GM12878 (cell line): ENCODE data around the gene PHAF1. TPM values are rescaled to one million over a fixed set of nuclear protein-coding genes. Genes with fewer than 3 reads are reported as not detected.

ENCODE experiments used
- ATAC-seq: fragments of 200-7000 bp; cut with Tn5 transposase; 3 replicates; pipeline ENCODE4 v1.9.1; 2020; ENCODE audit warnings: mild to moderate bottlenecking, moderate library complexity
- BruUV-seq: library from RNA; stranded (reverse); fragments of 400-500 nt; replicated peaks from 2 replicates; lab custom pipeline; 2021; lab: Mats Ljungman, UMichigan
- CTCF ChIA-PET: fragments of 300-600 bp; sonication (Branson Sonifier 250); formaldehyde crosslinking; extraction: SDS; loops from one replicate; lab custom pipeline; 2021; ENCODE audit warnings: inconsistent platforms; lab: Yijun Ruan, JAX
- POLR2A ChIA-PET: fragments of 350-600 bp; formaldehyde crosslinking; extraction: SDS; loops from one replicate; lab custom pipeline; 2021; ENCODE audit warnings: inconsistent platforms; lab: Charles Lee
- RAD21 ChIA-PET: fragments of 300-600 bp; sonication (Branson Sonifier 250); formaldehyde crosslinking; loops from one replicate; lab custom pipeline; 2023; ENCODE audit warnings: antibody characterized with exemption; ENCODE audit not compliant: unreplicated experiment; lab: Charles Lee
- SMC1A ChIA-PET: fragments of 300-600 bp; sonication (Branson Sonifier 250); formaldehyde crosslinking; loops from one replicate; lab custom pipeline; 2023; ENCODE audit not compliant: unreplicated experiment, uncharacterized antibody; lab: Charles Lee
- DNase-seq: peaks from one replicate; pipeline ENCODE4 v3.0.0-alpha.2; 2011; ENCODE audit warnings: low read depth, low spot score
- FAIRE-seq: peaks from 3 replicates; lab custom pipeline; 2011; peaks lifted over from hg19 to GRCh38; lab: Jason Lieb, UNC
- H2AFZ ChIP-seq: 2 replicates; pipeline ENCODE4 v1.6.0; 2011; ENCODE audit warnings: low read depth, low read length, control low read depth; ENCODE audit not compliant: control insufficient read depth
- H3K27ac ChIP-seq: 2 replicates; pipeline ENCODE4 v1.5.1; 2011; ENCODE audit warnings: control low read depth; ENCODE audit not compliant: control insufficient read depth, insufficient read depth
- H3K27me3 ChIP-seq, 2 experiments: replicated peaks in 1 of 2; 2 replicates each; pipeline versions ENCODE4 v1.6.0 to v1.6.1; 2011; ENCODE audit warnings: low read length in 1 of 2; ENCODE audit not compliant: control insufficient read depth in 2 of 2, insufficient read depth in 2 of 2
- H3K36me3 ChIP-seq, 2 experiments: 2 replicates each; pipeline ENCODE4 v1.5.1; 2011; ENCODE audit warnings: low read length in 1 of 2; ENCODE audit not compliant: control insufficient read depth in 2 of 2, insufficient read depth in 2 of 2
- H3K4me1 ChIP-seq: 2 replicates; pipeline ENCODE4 v1.6.1; 2011; ENCODE audit warnings: mild to moderate bottlenecking, low read length, moderate library complexity, mixed read lengths; ENCODE audit not compliant: control insufficient read depth, insufficient read depth
- H3K4me2 ChIP-seq: 2 replicates; pipeline ENCODE4 v1.6.0; 2011; ENCODE audit warnings: control low read depth; ENCODE audit not compliant: control insufficient read depth, insufficient read depth
- H3K4me3 ChIP-seq: fragments of 200-600 bp; sonication (generic); 2 replicates; pipeline ENCODE4 v1.5.1; 2016
- H3K79me2 ChIP-seq: 2 replicates; pipeline ENCODE4 v1.6.0; 2011; ENCODE audit warnings: low read length; ENCODE audit not compliant: control insufficient read depth, insufficient read depth
- H3K9ac ChIP-seq: 2 replicates; pipeline ENCODE4 v1.8.0; 2011; ENCODE audit warnings: low read length, control low read depth, mixed read lengths; ENCODE audit not compliant: control insufficient read depth, insufficient read depth
- H3K9me3 ChIP-seq: replicated peaks from 3 replicates; pipeline ENCODE4 v1.5.1; 2011; ENCODE audit warnings: mild to moderate bottlenecking, low read length; ENCODE audit not compliant: control insufficient read depth, insufficient read depth
- H4K20me1 ChIP-seq: 2 replicates; pipeline ENCODE4 v1.6.0; 2011; ENCODE audit not compliant: control insufficient read depth, insufficient read depth
- CTCF ChIP-seq, 3 experiments: IDR thresholded peaks in 2 of 3; conservative IDR thresholded peaks in 1 of 3; 2 replicates each; pipeline ENCODE4 v1.5.1; 2011; ENCODE audit warnings: low read depth in 3 of 3, low read length in 3 of 3, mild to moderate bottlenecking in 3 of 3, control low read depth in 2 of 3, moderate library complexity in 2 of 3, inconsistent platforms in 1 of 3, mixed read lengths in 1 of 3; ENCODE audit not compliant: control insufficient read depth in 2 of 3, insufficient read depth in 1 of 3; ENCODE audit errors: extremely low read depth in 1 of 3
- FOXM1 ChIP-seq: IDR thresholded peaks from 2 replicates; pipeline ENCODE4 v1.6.1; 2012; ENCODE audit warnings: low read depth, mild to moderate bottlenecking, inconsistent platforms, low read length, moderate library complexity
- HDGF ChIP-seq: fragments of 450-650 bp; IDR thresholded peaks from 2 replicates; pipeline ENCODE4 v1.6.1; 2016; ENCODE audit warnings: antibody characterized with exemption
- IRF5 ChIP-seq: fragments of 450-650 bp; IDR thresholded peaks from 2 replicates; pipeline ENCODE4 v1.6.1; 2017; ENCODE audit warnings: borderline replicate concordance
- JUND ChIP-seq: IDR thresholded peaks from 2 replicates; pipeline ENCODE4 v1.6.1; 2012; ENCODE audit warnings: low read depth, mild to moderate bottlenecking, low read length, improper control_type of control experiment, moderate library complexity
- LARP7 ChIP-seq: fragments of 450-650 bp; IDR thresholded peaks from 2 replicates; pipeline ENCODE4 v1.6.1; 2017; ENCODE audit warnings: mild to moderate bottlenecking
- MEF2A ChIP-seq: IDR thresholded peaks from 2 replicates; pipeline ENCODE4 v1.6.1; 2011; ENCODE audit warnings: low read depth, mild to moderate bottlenecking, low read length, moderate library complexity; ENCODE audit not compliant: insufficient read depth
- NBN ChIP-seq: fragments of 450-650 bp; IDR thresholded peaks from 2 replicates; pipeline ENCODE4 v1.6.1; 2016
- PML ChIP-seq: IDR thresholded peaks from 2 replicates; pipeline ENCODE4 v1.6.1; 2012; ENCODE audit warnings: low read length, inconsistent platforms
- POLR2A ChIP-seq: IDR thresholded peaks from 2 replicates; pipeline ENCODE4 v1.6.1; 2011; ENCODE audit warnings: low read depth, mild to moderate bottlenecking, low read length
- POLR2AphosphoS5 ChIP-seq: IDR thresholded peaks from 2 replicates; pipeline ENCODE4 v1.6.1; 2011; ENCODE audit warnings: mild to moderate bottlenecking, low read length, inconsistent platforms
- RELB ChIP-seq: fragments of 450-650 bp; IDR thresholded peaks from 2 replicates; pipeline ENCODE4 v1.6.1; 2017; ENCODE audit warnings: low read depth, mild to moderate bottlenecking, moderate library complexity
- RFX5 ChIP-seq: IDR thresholded peaks from 2 replicates; pipeline ENCODE4 v1.6.1; 2011; ENCODE audit warnings: low read depth, low read length, improper control_type of control experiment
- RUNX3 ChIP-seq: IDR thresholded peaks from 2 replicates; pipeline ENCODE4 v1.6.1; 2012; ENCODE audit warnings: low read length, inconsistent platforms
- SIN3A ChIP-seq: IDR thresholded peaks from 2 replicates; pipeline ENCODE4 v1.6.1; 2012; ENCODE audit warnings: low read depth, low read length, improper control_type of control experiment
- SIX5 ChIP-seq: IDR thresholded peaks from 2 replicates; pipeline ENCODE4 v1.6.1; 2011; ENCODE audit warnings: mild to moderate bottlenecking, low read depth, low read length, moderate library complexity; ENCODE audit not compliant: severe bottlenecking
- SMAD1 ChIP-seq: fragments of 450-650 bp; IDR thresholded peaks from 2 replicates; pipeline ENCODE4 v1.6.1; 2018; ENCODE audit warnings: mild to moderate bottlenecking, low read depth; ENCODE audit not compliant: partially characterized antibody
- SREBF2 ChIP-seq: IDR thresholded peaks from 2 replicates; pipeline ENCODE4 v1.6.1; 2012; ENCODE audit warnings: mild to moderate bottlenecking, low read length
- USF1 ChIP-seq: IDR thresholded peaks from 2 replicates; pipeline ENCODE4 v1.6.1; 2011; ENCODE audit warnings: borderline replicate concordance, low read depth, mild to moderate bottlenecking, moderate library complexity, mixed read lengths, low read length; ENCODE audit not compliant: insufficient read depth; ENCODE audit errors: extremely low read length
- YY1 ChIP-seq: IDR thresholded peaks from 2 replicates; pipeline ENCODE4 v1.6.1; 2011; ENCODE audit warnings: low read depth, mild to moderate bottlenecking, low read length
- ZNF274 ChIP-seq: IDR thresholded peaks from one replicate; pipeline ENCODE4 v1.8.0; 2011; ENCODE audit not compliant: insufficient read length, insufficient read depth
- whole genome bisulfite sequencing: methylation state at CpG from one replicate; pipeline ENCODE4 v1.1.6; 2016; ENCODE audit warnings: low lambda C conversion rate; ENCODE audit not compliant: insufficient replicate concordance, insufficient coverage; ENCODE audit errors: missing lambda C conversion rate; 5-methylcytosine and 5-hydroxymethylcytosine counted together
- in situ Hi-C: fragments of 300-500 bp; cut with MboI; formaldehyde crosslinking; loops from 9 replicates; pipeline ENCODE4 v1.14.3; 2018; ENCODE audit warnings: mixed read lengths
- intact Hi-C: fragments of 100-400 bp; cut with micrococcal nuclease; formaldehyde crosslinking; loops from one replicate; pipeline ENCODE4 v1.14.2; 2022; ENCODE audit not compliant: unreplicated experiment
- polyA plus RNA-seq, 11 experiments: library from polyadenylated mRNA; depleted of rRNA in 4 of 11; unstranded in 6 of 11; stranded (reverse) in 5 of 11; fragments of >200 nt; fragmentation: Nextera tagmentation in 4 of 11; fragmentation: Illumina TruSeq in 1 of 11; extraction: Ambion mirVana in 4 of 11; extraction: Trizol in 1 of 11; gene quantifications; 1 replicate in 1 of 11; 2 replicates in 10 of 11; pipeline versions ENCODE4 v1.2.1 to v1.2.3, GENCODE V29; 2011 to 2016; ENCODE audit warnings: inconsistent platforms in 2 of 11, missing spikeins in 2 of 11, low read depth in 1 of 11
- total RNA-seq, 4 experiments: library from RNA; depleted of rRNA in 3 of 4; stranded (reverse); fragments of >200 nt in 3 of 4; fragmentation: Illumina TruSeq in 1 of 4; extraction: Trizol in 1 of 4; gene quantifications; 2 replicates each; pipeline versions ENCODE4 v1.2.1 to v1.2.3, GENCODE V29; 2013 to 2021

Gene PHAF1
- total and polyA plus RNA-seq, 10 of the 15 experiments (the other 5 are each of a cell fraction or from before 2014, with no cell fraction given): 4.5 to 20.9 (median 14.9) TPM

GRCh38 chr16:67129422-67129821 is 19.7 kb downstream of the PHAF1 start (continued):
- TF ChIP-seq USF1 (no peak), HDGF (no peak), SIX5 (no peak), IRF5 (no peak), POLR2A (no peak), JUND (no peak), ZNF274 (no peak)

GRCh38 chr16:67137605-67138004 is 27.9 kb downstream of the PHAF1 start:
- H3K79me2 ChIP-seq: no peaks in the 10 kb centered on the region
- BruUV-seq: no TSS peak
- in situ Hi-C loops (no loop called here), intact Hi-C loops (no loop called here)
- SMC1A ChIA-PET: interaction anchor here (0.7 to 1.2 kb wide), 2 partner anchors 13 to 159 kb away, joined by 3 read pairs; partner anchors contain the start of gene B3GNT9
- H3K9ac ChIP-seq: no peak overlapping the region
- CTCF ChIA-PET: interaction anchor here (0.7 to 2.0 kb wide), 4 partner anchors 17 to 123 kb away, joined by 3 to 7 read pairs (median 5); no protein-coding TSS in a partner anchor
- ATAC-seq: no peak
- no peak for FAIRE-seq
- no peak overlapping the region for H3K4me3 ChIP-seq
- 94% methylated on average over 3 of the region's 3 CpGs for WGBS
- peaks cover 19 to 22% of the 10 kb centered on the region in 2 experiments; a peak in 3 of 4 replicates for H3K36me3 ChIP-seq
- RAD21 ChIA-PET: no interaction called here
- no peaks in the 10 kb centered on the region for H3K4me1 ChIP-seq
- H4K20me1 ChIP-seq: no peaks in the 10 kb centered on the region
- no peak for DNase-seq
- POLR2A ChIA-PET: no interaction called here
- H3K27ac ChIP-seq: no peak overlapping the region
- H3K9me3 ChIP-seq: no peaks in the 10 kb centered on the region
- no peak overlapping the region for H3K4me2 ChIP-seq
- no peak overlapping the region for H2AFZ ChIP-seq
- H3K27me3 ChIP-seq: no peaks in the 10 kb centered on the region
- TF ChIP-seq SREBF2: no peak
- no peak for TF ChIP-seq RELB
- no peak for TF ChIP-seq FOXM1
- TF ChIP-seq MEF2A: no peak
- no peak for TF ChIP-seq RFX5
- TF ChIP-seq PML: no peak
- TF ChIP-seq CTCF (IDR thresholded peaks at IDR 0.05 in 2 of 3, conservative IDR thresholded peaks at IDR 0.05 in 1 of 3; ENCODE audit: control insufficient read depth in 2 of 3, extremely low read depth in 1 of 3, insufficient read depth in 1 of 3, low read depth in 3 of 3, low read length in 3 of 3): no peak
- no peak for TF ChIP-seq LARP7
- no peak for TF ChIP-seq SIN3A
- no peak for TF ChIP-seq RUNX3
- TF ChIP-seq SMAD1: no peak
- TF ChIP-seq YY1: no peak
- TF ChIP-seq NBN: no peak
- no peak for TF ChIP-seq POLR2AphosphoS5
